HG03520 (cell line): ENCODE measurements around the gene NUDT19.
"Not testable (repeated sequence)": the region's sequence is repeated elsewhere in the genome, so short reads cannot be mapped to it uniquely, and the experiment has no call there.

Experiments used
- ATAC-seq: cut with Tn5 transposase; IDR thresholded peaks from one replicate; pipeline ENCODE4 v1.9.1; 2021; ENCODE audit warnings: mild to moderate bottlenecking, moderate library complexity; ENCODE audit not compliant: unreplicated experiment

Gene NUDT19

GRCh38 chr19:32708457-32708856, 16.8 kb downstream of the NUDT19 start:
- ATAC-seq = no peak

- no peak for ATAC-seq
These were observed 17.4 kb downstream of the NUDT19 start for GRCh38 chr19:32709032-32709431.

GRCh38 chr19:32711747-32712146, 20.1 kb downstream of the NUDT19 start:
- no peak for ATAC-seq

GRCh38 chr19:32716203-32716602, 24.6 kb downstream of the NUDT19 start:
- ATAC-seq = not testable (repeated sequence)

- no peak for ATAC-seq
These were observed 25.9 kb downstream of the NUDT19 start for GRCh38 chr19:32717496-32717895.

GRCh38 chr19:32718286-32718685, 26.7 kb downstream of the NUDT19 start:
- ATAC-seq = no peak

GRCh38 chr19:32719611-32720059, 28.0 kb downstream of the NUDT19 start, which contains the start of gene TDRD12:
Gene TDRD12, plus strand, starts transcription at chr19:32719767. Its CDS starts 306 bp downstream, at chr19:32720073.
- no peak for ATAC-seq

- no peak for ATAC-seq
These were observed 28.8 kb downstream of the NUDT19 start for GRCh38 chr19:32720216-32720935.

GRCh38 chr19:32720936-32721250, 29.3 kb downstream of the NUDT19 start:
- no peak for ATAC-seq

GRCh38 chr19:32735936-32736335, 44.3 kb downstream of the NUDT19 start:
- no peak for ATAC-seq

GRCh38 chr19:32743021-32743420, 51.4 kb downstream of the NUDT19 start:
- ATAC-seq = no peak

- ATAC-seq = no peak
These were observed 51.8 kb downstream of the NUDT19 start for GRCh38 chr19:32743447-32743846.

- ATAC-seq = no peak
These were observed 53.1 kb downstream of the NUDT19 start for GRCh38 chr19:32744555-32745325.

GRCh38 chr19:32745594-32746251, 54.1 kb downstream of the NUDT19 start:
- not testable (repeated sequence) for ATAC-seq

GRCh38 chr19:32746631-32747196, 55.1 kb downstream of the NUDT19 start:
- not testable (repeated sequence) for ATAC-seq

GRCh38 chr19:32748497-32748896, 56.9 kb downstream of the NUDT19 start:
- ATAC-seq = no peak

- no peak for ATAC-seq
These were observed 57.3 kb downstream of the NUDT19 start for GRCh38 chr19:32748948-32749347.

GRCh38 chr19:32749361-32749760, 57.7 kb downstream of the NUDT19 start:
- ATAC-seq = no peak

- no peak for ATAC-seq
These were observed 58.9 kb downstream of the NUDT19 start for GRCh38 chr19:32750441-32751055.

GRCh38 chr19:32751066-32751465, 59.4 kb downstream of the NUDT19 start:
- ATAC-seq = no peak

GRCh38 chr19:32757189-32757588, 65.6 kb downstream of the NUDT19 start:
- no peak for ATAC-seq
